Chondrocyte (in vitro differentiated cells): Measurements from ENCODE around the gene IL3. TPM values are rescaled to one million over a fixed set of nuclear protein-coding genes. Genes with fewer than 3 reads are reported as not detected.

Experiments used
- DNase-seq: peaks from one replicate; pipeline ENCODE4 v3.0.0; 2021; ENCODE audit warnings: mixed read lengths, low spot score
- H3K27ac Mint-ChIP-seq: one replicate; pipeline ENCODE4 v1.8.0; 2021; ENCODE audit warnings: mild to moderate bottlenecking, moderate library complexity, mixed read lengths; ENCODE audit not compliant: unreplicated experiment
- H3K27me3 Mint-ChIP-seq: 2 replicates; pipeline ENCODE4 v1.8.0; 2021; ENCODE audit warnings: low read depth, mixed read lengths
- H3K36me3 Mint-ChIP-seq: 2 replicates; pipeline ENCODE4 v1.8.0; 2021; ENCODE audit warnings: low read depth, mixed read lengths
- H3K4me1 Mint-ChIP-seq: 2 replicates; pipeline ENCODE4 v1.8.0; 2021; ENCODE audit warnings: low read depth, mild to moderate bottlenecking, mixed read lengths
- H3K4me3 Mint-ChIP-seq: one replicate; pipeline ENCODE4 v1.8.0; 2021; ENCODE audit warnings: mild to moderate bottlenecking, moderate library complexity, mixed read lengths; ENCODE audit not compliant: unreplicated experiment
- H3K9me3 Mint-ChIP-seq: 2 replicates; pipeline ENCODE4 v1.8.0; 2021; ENCODE audit warnings: low read depth, mixed read lengths
- total RNA-seq: library from RNA; stranded (reverse); gene quantifications from 3 replicates; pipeline ENCODE4 v1.2.1, GENCODE V29; 2021
- TF ChIP-seq, protein P1 (sequence below): fragments of 200-600 bp; sonication (generic); IDR thresholded peaks from 2 replicates; pipeline ENCODE4 v1.5.0; 2021; ENCODE audit warnings: antibody characterized with exemption, mild to moderate bottlenecking, moderate library complexity

The IL3 gene
- total RNA-seq, 1 donor from 2014 or later: not detected

GRCh38 chr5:132066871-132067270 is 6.4 kb downstream of the IL3 start:
- H3K4me3 Mint-ChIP-seq: no peak overlapping the region
- no peaks in the 10 kb centered on the region for H3K36me3 Mint-ChIP-seq
- peak; percentile 27 for DNase-seq
- no peaks in the 10 kb centered on the region for H3K9me3 Mint-ChIP-seq
- no peak overlapping the region for H3K27ac Mint-ChIP-seq
- TF ChIP-seq, protein P1, sequence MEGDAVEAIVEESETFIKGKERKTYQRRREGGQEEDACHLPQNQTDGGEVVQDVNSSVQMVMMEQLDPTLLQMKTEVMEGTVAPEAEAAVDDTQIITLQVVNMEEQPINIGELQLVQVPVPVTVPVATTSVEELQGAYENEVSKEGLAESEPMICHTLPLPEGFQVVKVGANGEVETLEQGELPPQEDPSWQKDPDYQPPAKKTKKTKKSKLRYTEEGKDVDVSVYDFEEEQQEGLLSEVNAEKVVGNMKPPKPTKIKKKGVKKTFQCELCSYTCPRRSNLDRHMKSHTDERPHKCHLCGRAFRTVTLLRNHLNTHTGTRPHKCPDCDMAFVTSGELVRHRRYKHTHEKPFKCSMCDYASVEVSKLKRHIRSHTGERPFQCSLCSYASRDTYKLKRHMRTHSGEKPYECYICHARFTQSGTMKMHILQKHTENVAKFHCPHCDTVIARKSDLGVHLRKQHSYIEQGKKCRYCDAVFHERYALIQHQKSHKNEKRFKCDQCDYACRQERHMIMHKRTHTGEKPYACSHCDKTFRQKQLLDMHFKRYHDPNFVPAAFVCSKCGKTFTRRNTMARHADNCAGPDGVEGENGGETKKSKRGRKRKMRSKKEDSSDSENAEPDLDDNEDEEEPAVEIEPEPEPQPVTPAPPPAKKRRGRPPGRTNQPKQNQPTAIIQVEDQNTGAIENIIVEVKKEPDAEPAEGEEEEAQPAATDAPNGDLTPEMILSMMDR: no peak
- H3K4me1 Mint-ChIP-seq: peaks cover 2% of the 10 kb centered on the region
- H3K27me3 Mint-ChIP-seq: no peaks in the 10 kb centered on the region

- DNase-seq: peak; percentile 75
- H3K4me1 Mint-ChIP-seq: peaks cover 2% of the 10 kb centered on the region
- H3K36me3 Mint-ChIP-seq: no peaks in the 10 kb centered on the region
- no peaks in the 10 kb centered on the region for H3K27me3 Mint-ChIP-seq
- H3K27ac Mint-ChIP-seq: no peak overlapping the region
- H3K4me3 Mint-ChIP-seq: no peak overlapping the region
- TF ChIP-seq, protein P1: no peak
- no peaks in the 10 kb centered on the region for H3K9me3 Mint-ChIP-seq
These were observed 7.0 kb downstream of the IL3 start for GRCh38 chr5:132067451-132067850.

DNA sequence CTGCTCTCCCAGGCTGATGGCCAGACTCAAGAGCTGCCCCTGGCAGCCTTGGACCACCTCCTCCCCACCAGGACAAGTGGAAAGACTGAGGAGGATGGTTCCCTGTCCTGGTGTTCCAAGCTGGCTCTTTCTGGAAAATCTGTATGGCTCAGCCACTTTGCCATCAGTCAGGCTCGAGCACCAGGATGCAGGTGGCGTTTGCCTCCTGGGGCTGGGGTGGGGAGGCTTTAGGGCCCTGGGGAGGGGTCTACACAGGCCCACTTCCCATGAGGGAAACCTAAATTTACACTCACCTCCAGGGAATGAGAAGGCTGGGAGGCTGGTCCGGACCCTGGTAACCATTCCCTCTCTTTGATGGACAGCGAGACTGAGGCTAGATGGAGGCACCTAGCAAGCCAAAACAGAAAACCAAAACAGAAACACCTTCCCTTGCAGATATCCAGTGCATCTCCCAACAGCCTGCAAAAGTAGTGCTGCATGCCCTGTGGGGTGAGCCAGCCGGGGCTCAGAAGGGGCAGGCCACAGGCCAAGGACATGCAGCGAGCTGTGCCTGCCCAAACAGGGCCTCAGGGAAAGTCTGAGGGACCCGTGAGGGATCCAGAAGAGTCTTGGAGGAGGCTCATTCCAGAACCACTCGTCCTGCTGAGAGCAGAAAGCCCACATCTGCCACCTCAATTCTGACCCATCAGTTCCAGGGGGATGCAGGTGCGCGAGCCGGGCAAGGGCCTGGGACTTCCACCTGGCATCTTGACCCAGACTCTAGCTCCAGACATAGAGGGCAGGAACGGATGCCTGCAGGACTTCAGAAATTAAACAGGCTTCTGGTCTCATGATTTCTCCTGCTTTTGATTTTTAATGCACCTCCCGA is 7.7 kb downstream of the IL3 start:
- TF ChIP-seq, protein P1: no peak
- Mint-ChIP-seq H3K4me1 (peaks cover 2% of the 10 kb centered on the region), H3K27ac (no peak overlapping the region), H3K27me3 (no peaks in the 10 kb centered on the region), H3K4me3 (no peak overlapping the region), H3K36me3 (no peaks in the 10 kb centered on the region), H3K9me3 (no peaks in the 10 kb centered on the region)
- DNase-seq: no peak

- TF ChIP-seq, protein P1: no peak
- no peak overlapping the region for H3K27ac Mint-ChIP-seq
- H3K4me3 Mint-ChIP-seq: no peak overlapping the region
- H3K4me1 Mint-ChIP-seq: peaks cover 2% of the 10 kb centered on the region
- H3K36me3 Mint-ChIP-seq: no peaks in the 10 kb centered on the region
- DNase-seq: no peak
- no peaks in the 10 kb centered on the region for H3K27me3 Mint-ChIP-seq
- no peaks in the 10 kb centered on the region for H3K9me3 Mint-ChIP-seq
These were observed 9.1 kb downstream of the IL3 start for GRCh38 chr5:132069561-132069960.

DNA sequence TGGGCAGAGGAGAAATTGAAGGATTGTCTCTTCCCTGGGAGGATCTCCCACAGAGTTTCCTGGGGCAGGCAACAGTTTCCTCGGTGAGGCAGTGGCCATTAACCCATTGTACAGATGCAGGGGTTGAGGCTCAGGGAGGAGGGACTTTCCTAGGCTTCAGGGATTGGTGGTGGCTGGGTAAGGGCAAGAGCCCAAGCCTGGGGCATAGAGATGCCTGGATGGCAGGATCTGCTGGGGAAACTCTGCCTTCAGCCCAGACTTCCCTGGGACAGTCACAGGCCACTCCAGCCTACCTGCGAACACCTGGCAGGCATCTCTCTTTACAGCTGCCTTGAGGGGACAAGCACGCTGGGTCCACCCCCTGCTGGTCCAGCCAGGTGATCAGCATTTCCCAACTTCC is 9.5 kb downstream of the IL3 start:
- no peak overlapping the region for H3K4me3 Mint-ChIP-seq
- no peak for DNase-seq

More for the DNA sequence above, 9.5 kb downstream of the IL3 start:
- H3K4me1 Mint-ChIP-seq: peaks cover 2% of the 10 kb centered on the region
- H3K27me3 Mint-ChIP-seq: no peaks in the 10 kb centered on the region
- H3K9me3 Mint-ChIP-seq: no peaks in the 10 kb centered on the region
- TF ChIP-seq, protein P1: no peak
- no peak overlapping the region for H3K27ac Mint-ChIP-seq
- H3K36me3 Mint-ChIP-seq: no peaks in the 10 kb centered on the region
